ENCODE measurements around the gene FARP1.

The FARP1 gene

DNA sequence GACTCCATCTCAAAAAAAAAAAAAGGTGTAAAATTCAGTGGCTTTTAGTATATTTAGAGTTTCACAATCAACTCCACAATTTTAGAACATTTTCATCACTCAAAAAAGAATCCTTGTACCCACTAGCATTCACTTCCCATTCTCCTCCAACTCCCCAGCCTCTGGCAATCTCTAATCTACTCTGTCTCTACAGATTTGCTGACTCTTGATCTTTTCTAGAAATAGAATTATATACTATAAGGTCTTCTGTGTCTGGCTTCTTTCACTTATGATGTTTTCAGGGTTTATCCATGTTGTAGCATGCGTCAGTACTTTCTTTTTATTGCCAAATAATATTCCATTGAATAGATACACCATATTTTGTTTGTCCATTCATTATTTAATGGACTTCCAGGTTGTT lies 8.0 kb upstream of the FARP1 start:
- DNase-seq, result no peak

DNA sequence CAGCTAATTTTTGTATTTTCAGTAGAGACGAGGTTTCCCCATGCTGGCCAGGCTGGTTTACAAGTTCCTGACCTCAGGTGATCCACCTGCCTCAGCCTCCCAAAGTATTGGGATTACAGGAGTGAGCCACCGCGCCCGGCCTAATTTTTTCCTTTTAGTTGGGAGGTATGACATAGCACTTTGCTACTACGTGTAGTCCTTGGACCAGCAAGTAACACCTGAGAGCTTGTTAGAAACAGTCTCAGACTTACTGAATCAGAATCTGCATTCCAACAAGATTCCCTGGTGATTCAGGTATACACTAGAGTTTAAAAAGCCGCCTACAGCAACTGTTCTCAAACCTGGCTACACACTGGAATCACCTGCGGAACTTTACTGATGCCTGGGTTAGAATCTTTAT lies 1.8 kb upstream of the FARP1 start:
- no peak for DNase-seq

DNA sequence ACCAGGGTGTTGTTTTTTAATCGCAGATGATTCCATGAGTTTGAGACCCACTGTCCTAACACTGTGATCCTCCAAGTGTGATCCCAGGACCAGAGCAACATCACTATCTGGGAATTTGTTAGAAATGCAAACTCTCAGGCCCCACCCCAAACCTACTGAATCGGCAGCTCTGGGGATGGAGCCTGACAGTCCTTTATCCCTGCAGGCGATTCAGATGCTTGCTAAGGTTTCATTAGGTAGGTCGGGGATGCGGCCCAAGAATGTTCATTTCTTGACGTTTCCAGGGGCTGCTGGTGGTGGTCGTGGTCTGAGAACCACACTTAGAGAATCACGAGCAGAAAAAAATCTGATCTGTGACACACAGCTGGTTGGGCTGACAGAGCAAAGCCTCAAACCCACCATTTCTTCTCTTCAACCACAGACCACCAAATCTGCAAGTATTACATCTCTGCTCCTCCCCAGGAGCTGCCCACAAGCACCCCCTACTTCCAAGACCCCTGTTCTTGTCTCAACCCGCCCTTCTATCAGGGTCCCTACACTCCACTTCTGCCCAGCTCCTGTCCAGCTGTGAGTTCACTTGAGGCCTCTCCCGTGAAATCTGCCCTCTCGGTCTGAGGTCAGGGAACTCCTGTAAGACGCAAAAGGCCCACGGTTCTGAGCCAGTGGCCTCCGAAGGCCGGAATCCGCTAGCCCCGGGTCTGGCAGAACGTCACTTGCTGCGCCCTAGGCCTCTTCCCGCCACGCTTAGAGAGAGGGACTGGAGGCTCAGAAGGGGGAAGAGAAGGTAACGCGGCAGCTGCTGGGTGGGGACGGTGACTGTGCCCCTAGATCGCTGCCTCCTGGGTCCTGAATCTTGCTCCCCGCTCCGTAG lies 1.1 kb upstream of the FARP1 start:
- no peak for DNase-seq

DNA sequence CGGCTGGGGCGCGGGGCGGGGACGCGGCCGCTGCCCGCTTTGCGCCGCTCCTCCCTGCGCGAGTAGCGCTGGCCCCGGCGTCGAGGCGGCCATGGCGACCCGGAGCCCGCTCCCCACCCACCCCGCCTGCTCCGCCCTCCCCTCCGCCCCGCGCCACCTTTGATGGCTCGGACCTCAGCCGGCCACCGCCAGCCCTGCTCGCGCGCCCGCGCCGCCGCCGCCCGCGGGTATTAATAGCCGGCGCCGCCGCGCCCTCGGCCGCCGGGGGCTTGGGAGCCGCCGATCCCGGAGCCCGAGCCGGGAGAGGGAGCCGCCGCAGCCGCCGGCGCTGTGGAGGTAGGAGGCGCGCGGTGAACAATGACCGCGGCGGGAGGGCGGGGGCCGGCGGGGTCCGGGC lies 261 bp downstream of the FARP1 start:
- DNase-seq, result no peak

DNA sequence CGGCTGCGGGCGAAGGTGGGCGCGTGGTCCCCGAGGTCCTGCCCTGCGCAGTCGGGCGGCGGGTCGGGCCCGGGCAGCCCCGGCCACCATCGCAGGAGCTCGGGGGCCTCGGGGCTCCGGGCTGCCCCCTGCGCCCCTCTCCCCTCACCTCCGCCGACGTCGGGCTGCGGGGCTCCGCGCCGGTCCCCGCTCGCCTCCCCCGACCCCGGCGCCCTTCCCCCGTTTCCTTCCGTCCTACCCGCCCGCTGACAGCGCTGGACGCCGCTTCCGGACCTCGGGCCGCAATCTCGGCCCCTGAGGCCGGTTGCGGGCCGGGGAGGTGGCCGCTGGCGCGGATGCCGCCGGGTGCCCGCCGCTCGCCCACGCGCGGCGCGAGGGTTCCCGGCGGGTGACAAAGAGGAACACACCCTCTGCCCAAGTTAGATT lies 720 bp downstream of the FARP1 start:
- no peak for DNase-seq

DNA sequence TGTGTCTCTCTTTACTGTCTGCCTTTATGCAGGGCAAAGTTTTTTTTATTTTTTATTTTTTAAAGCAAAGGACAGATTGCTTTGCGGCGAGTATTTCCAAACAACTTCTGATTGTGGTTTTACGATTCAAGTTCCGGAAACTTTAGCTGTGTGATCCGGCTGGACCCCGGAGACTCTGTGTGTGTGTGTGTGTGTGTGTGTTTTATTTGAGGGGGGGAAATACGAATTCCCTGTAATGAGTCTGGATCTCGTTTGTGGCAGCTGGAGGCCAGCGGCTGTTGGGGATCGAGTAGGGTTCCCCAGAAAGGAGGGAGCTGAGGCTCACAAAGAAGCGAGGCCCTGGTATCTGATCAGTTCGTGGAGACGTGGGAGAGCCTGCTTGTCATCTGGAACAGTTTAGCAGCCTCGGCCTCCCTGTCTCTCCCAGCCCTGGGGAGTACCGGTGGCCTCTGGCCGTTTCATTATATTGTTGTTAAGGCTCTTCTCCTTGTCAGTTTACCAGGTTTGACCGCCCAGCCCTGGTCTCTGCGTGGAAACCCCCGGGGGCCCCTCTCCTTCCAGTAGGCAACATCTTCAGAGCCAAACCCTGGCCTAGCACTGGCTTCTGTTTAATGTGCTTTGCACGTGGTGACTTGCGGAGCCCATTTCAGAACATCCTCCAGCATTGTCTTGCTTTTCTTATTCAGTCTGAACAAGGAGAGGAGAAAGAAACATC lies 1.3 kb downstream of the FARP1 start:
- no peak for DNase-seq

DNA sequence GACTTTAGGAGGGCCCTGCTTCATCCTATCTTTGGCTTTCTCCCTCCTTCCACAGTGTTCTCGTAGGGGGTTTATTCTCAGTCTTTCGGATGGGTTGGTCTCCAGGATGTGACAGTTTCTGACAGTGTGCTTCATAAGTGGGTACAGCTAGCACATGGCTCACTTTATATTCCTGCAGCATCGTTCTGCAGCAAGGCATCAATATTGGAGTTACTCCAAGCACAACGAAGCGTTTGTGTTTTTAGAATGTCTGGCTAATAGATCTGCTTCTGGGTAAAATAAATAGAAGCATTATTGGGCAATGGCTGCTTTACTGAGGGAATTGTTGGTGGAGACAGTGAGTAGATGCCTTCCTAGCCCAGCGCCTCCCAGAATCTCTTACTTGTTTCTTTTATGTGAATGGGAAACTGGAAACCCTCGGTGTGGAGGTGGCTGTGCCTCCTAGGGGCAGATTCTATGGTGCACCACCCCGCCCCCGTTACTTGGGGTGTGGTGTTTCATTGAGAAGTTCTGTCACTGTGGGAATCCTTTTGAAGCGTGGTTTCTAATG lies 2.0 kb downstream of the FARP1 start:
- no peak for DNase-seq

DNA sequence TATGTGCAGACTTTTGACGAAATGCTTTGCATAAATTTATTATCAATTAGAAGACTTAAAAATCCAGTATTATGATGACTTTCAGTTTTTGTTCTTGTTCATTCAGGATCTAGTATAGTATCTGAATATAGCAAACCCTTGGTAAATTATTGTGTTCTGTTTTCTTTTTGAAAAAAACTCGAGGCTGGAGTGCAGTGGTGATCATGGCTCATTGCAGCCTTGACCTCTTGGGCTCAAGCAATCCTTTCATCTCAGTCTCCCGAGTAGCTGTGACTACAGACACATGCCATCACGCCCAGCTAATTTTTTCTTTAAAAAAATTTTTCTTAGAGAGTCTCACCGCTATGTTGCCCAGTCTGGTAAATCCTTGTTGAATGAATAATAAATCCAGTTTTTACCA lies 4.6 kb downstream of the FARP1 start:
- DNase-seq, result no peak

DNA sequence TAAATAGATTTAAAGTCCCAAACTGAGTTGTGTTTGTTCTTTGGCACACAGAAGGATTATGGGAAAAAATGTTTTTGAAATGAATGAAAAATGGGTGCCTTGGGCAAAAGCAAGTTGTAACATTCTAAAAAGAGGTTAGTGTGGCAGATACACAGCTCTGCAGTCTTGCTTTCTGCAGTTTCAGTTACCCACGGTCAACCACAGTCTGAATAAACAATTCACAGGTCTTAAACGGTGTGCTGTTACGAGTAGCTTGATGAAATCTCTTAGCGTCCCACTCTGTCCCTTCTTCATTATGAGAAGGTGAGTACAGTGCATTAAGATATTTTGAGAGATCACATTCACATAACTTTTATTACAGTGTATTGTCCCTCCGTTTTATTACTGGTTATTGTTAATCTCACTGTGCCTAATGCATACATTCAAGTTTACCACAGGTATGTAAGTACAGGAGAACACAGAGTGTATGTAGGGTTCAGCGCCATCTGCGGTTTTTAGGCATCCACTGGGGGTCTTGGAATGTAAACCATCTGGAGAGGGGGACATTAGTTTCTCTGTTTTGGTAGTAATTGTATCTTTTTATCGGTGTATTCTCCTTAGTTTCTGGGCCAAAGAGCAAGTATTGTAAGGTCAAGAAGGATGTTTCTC lies 8.1 kb downstream of the FARP1 start:
- no peak for DNase-seq

DNA sequence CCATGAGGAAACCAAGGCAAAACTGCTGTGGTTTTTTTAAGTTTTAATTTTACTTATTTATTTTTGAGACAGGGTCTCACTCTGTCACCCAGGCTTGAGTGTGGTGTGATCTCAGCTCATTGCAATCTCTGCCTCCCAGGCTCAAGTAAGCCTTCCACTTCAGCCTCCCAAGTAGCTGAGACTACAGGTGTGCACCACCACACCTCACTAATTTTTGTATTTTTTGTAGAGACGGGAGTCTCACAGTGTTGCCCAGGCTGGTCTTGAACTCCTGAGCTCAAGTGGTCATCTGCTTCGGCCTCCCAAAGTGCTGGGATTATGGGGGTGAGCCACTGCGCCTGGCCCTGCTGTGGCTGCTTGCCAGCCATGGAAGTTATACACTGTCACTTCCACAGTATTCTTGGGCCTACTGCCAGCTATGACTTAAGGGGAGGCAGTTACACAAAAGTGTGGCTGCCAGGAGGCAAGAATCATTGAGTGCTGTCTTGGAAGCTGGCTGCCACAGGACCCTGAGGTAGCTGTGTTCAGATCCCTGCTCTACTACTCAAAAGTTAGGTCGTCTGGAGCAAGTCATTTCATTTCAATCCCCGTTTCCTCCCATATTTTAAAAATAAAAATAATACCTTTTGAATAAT lies 12.7 kb downstream of the FARP1 start:
- no peak for DNase-seq

DNA sequence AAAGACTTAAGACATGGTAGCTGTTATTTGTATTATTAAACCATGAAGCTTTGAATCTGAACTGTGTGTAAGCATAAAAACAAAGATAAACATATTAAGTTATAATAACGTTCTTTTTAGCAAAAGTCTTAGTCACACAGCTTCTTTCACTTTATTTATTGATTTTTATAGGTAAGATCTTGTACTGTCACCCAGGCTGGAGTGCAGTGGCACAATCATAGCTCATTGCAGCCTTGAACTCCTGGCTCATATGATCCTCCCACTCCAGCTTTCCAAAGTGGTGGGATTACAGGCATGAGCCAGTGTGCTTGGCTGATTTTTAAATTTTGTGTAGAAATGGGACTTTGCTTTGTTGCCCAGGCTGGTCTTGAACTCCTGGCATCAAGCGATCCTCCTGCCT lies 13.4 kb downstream of the FARP1 start:
- DNase-seq, result no peak

DNA sequence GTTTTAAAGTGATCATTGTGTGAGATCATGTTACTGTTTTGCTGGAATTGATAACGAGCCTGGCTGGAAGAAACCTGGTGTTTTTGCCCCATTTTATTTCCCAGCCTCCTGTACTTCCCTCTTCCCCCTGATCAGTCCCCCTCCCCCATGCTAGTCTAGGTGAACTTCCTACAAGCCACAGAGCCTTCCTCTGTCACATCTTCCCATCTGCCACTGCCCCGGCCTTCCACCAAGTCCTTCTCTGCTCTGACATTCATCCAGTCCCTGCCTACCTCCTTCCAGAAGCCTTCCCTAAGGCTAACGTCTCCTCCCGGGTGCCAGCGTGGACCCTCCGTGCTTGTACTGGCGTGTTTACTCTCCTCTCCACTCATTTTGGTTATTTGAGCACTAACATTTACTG lies 14.3 kb downstream of the FARP1 start:
- DNase-seq, result no peak

DNA sequence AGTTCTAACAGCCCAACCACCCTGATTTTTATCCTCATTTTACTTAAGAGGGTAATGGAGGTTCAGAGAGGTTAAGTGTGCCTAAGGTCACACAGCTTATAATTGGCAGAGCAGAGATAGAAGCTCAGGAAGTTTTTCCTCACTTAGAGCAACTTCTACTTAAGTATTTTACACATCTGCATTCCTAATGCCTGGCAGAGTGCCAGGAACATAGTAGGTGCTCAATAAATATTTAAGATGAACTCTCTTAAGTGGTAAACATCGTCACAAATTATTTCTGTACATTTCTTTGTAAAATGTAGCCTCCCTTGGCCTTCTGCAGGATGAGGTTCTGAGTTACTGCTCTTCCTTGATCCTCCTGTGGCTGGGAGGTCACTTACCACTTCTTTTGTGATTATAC lies 14.7 kb downstream of the FARP1 start:
- no peak for DNase-seq

DNA sequence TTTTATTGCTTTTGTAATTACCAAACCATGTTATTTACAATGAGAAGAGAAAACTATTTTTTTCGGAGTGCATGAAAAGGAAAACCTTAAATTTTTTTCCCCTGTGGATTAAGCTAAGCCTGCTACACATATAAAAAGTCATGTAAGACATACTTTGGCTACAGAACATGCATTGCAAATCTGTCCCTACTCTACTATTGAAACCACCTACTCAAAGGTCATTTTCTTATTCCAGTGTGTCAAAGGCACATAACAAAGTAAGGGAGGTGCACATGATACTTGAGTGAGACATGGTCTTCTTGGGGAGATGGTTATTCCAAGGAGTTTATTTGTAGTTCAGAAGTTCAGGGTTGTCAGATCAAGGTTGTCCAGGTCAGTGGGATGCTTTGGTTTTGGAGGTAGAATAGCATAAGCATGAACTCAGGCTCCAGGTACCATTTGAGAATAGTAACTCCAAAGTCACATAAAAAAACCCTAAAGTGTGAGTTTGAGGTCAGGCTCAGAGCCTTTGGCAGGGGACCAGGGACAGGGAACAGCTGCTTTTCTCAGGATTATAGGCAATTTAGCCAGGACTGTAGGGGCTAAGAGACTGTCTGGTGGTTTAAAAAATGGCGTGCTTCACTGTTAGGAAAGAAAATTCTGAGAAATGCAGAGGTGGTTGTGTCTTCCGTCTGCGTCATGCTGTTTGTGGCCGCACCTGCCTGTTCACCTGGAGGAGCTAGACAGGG lies 15.4 kb downstream of the FARP1 start:
- DNase-seq, result no peak

DNA sequence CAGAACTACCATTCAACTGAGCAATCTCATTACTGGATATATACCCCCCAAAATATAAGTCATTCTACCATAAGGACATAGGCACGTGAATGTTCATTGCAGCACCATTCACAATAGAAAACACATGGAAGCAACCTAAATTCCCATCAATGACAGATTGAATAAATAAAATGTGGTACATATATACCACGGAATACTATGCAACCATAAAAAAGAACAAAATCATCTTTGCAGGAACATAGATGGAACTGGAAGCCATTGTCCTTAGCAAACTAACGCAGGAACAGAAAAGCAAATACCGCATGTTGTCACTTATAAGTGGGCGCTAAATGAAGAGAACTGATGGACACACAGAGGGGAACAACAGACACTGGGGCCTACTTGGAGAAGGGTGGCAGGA lies 20.0 kb downstream of the FARP1 start:
- no peak for DNase-seq

DNA sequence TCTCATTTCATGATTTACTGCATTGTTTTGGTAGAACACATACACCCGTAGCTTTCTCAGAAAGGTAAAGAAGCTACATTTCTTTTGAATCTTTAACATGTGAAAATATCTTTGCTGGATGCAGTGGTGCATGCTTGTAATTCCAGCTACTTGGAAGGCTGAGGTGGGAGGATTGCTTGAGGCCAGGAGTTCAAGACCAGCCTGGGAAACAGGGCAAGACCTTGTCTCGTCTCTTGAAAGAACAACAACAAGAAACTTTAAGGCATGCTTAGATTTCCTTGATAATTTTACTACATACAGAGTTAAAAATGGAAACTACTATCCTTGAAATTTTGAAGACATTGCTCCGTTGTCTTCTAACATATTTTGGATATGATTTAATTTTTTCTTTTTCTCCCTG lies 26.4 kb downstream of the FARP1 start:
- no peak for DNase-seq

DNA sequence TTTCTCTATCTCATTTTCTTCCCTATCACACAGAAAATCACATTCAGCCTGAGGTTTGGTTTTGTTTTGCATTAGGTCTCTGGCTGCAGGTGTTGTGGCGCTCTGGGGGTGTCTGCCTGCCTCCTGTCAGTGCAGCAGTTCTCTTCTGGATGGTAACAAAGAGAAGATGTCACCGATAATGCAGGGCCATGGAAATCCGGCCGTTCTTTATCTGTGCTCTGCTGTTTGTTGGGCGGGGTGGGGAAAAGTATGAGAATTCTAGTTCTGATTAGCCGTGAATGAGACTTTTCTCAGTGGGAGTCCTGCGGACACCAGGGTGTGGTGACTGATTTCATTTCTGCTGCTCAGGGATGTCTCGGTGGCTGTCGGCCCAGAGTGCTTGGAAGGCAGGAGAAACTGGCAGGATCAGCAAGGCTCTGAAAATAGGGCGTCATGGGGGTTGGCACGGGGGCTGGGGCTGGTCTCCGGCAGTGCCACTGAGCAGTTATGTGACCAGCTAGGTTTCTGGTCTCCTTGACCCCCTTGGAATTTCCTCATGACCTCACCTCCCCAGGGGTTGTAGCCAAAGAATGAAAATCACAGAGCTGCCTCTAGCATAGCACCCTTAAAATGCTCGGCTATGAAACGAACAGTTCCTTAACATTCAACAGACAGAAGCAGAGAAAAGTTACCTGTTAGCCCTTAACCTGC lies 29.2 kb downstream of the FARP1 start:
- no peak for DNase-seq

DNA sequence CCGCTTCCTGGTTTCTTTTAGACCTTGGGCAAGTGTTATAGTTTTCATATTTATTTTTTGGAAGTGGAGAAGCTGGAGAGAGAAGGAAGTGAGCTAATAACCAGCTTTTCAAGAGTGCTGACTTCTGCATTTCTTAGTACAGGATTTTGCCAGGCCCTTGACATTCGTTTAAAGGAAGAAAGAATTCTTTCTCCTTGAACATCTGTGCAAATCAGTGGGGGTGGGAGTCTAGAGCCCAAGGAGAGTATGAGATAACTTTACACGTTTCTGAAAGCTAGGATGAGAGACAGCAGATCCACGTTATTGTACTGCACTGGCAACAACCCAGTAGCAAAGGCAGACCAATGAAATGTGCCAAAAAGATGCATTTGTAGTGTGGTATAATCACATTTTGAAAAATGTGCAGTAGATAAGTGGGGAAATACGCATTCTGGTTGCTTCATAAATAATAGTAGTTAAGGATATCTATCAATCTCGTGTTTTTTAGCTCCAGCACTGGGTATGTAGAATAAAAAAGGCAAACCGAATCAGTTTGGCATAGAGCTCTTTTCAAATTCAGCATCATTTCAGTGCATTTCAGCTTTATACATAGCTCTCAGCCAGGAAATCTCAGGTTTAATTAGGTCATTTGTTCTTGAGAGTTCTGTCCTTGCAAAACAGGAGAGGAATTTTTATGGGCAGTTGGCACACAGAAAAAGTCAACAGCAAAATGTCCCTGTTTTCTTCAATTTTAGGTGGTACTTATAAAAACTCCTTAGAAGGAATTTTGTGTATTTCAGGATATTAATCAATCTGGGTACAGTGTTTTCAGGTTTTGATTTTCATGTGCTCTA lies 29.9 kb downstream of the FARP1 start:
- DNase-seq, result no peak

DNA sequence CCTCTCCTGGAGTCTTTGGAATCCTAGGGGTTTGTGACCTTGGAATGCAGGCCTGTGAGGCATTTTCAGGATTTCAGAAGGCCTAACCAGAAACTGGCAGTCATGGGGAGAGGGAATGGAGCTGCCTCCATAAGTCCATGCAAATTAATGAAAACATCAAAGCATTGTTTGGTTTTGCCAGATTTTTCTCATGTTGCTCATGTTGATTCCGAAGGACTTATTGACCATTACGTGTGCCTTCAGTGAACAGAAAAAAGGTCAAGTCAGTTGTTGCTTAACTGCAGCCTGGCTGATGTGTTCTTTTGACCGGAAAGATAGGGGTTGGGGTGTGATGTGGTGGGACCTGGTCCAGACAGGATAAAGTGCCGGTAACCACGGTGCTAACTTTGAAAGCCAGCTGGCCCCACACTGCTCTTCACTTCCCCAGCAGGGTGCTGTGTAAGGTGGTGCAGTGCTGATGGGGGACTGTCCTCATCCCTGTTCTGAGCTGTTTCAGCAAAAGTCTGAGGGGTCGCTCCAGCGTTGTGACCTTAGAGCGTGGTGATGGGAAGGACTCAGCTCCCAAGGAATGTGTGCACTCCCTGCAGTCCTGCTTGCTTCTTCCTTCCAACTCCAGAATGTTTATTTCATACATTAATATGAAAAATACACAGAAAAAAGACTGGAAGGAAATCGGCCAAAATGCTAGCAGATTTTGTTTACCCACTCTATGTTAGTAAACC lies 30.7 kb downstream of the FARP1 start:
- DNase-seq, result no peak

DNA sequence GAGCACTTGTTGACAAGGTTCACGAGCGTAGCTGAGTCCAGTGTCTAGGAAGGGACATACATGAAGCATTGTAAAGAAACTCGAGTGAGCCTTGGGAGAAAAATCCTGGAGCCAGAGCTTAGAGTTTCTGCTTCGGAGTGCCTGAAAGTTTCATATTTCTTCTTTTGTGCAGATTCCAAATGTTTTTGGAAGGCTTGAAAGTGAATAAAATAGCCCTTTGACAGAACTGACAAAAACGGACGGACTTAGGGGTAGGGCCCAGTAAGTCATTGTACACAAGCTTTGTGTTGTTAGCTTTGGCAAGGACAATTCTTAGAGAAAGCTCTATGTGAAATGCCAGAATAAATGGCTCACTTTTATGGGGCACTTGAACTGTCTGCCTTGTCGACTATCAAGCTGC lies 31.4 kb downstream of the FARP1 start:
- DNase-seq, result no peak

All from stimulated activated CD4-positive, alpha-beta T cell treated with anti-CD3 and anti-CD28 coated beads, Interleukin-12 subunit alpha, Interleukin-12 subunit beta, amount 100 ng/mL, for 4 hours (primary cell).